SK-N-SH treated with all-trans-retinoic acid at 6 μM for 48 hours (cell line): ENCODE measurements around the gene SFXN1.

ENCODE experiments used
- BACH2 ChIP-seq: fragments of 250-450 bp; sonication (Bioruptor Pico); IDR thresholded peaks from 2 replicates; pipeline ENCODE4 v1.9.0; 2021; ENCODE audit warnings: mild to moderate bottlenecking, borderline replicate concordance
- OSR1 ChIP-seq: fragments of 250-450 bp; sonication (Bioruptor Pico); IDR thresholded peaks from 2 replicates; pipeline ENCODE4 v1.8.0; 2022; ENCODE audit warnings: moderate library complexity, mild to moderate bottlenecking, inconsistent platforms
- ZFP3 ChIP-seq: fragments of 250-450 bp; sonication (Bioruptor Pico); IDR thresholded peaks from 2 replicates; pipeline ENCODE4 v1.5.0; 2020; ENCODE audit warnings: mild to moderate bottlenecking, moderate library complexity
- ZFP30 ChIP-seq: fragments of 450-650 bp; formaldehyde crosslinking; IDR thresholded peaks from 2 replicates; pipeline ENCODE4 v1.5.0; 2022; ENCODE audit warnings: mild to moderate bottlenecking, moderate library complexity
- TF ChIP-seq, protein P1 (sequence below): fragments of 250-450 bp; sonication (Bioruptor Pico); IDR thresholded peaks from 2 replicates; pipeline ENCODE4 v1.8.0; 2020; ENCODE audit warnings: mild to moderate bottlenecking, moderate library complexity, borderline replicate concordance

DNA sequence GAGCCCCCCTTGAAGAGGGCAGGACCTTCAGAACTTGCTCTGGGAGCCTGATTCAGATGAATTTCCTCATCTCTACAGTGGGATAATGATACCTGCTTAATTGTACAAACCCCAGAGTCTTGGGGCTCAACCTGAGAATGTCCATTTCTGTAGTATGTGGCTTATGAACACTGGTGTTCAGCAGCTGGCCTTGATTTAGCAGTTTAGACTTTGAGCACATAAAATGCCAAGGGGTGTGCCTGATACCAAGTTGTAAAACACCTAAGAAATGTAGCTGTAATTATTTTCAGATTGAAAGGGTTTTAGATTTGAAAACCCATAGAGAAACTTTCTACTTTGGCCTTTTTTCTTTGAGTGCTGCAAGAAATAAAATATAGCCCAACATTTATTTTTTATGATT, 44.9 kb downstream of the SFXN1 start:
- no peak for TF ChIP-seq ZFP30 (CRISPR knock-in tag)
- TF ChIP-seq, protein P1, sequence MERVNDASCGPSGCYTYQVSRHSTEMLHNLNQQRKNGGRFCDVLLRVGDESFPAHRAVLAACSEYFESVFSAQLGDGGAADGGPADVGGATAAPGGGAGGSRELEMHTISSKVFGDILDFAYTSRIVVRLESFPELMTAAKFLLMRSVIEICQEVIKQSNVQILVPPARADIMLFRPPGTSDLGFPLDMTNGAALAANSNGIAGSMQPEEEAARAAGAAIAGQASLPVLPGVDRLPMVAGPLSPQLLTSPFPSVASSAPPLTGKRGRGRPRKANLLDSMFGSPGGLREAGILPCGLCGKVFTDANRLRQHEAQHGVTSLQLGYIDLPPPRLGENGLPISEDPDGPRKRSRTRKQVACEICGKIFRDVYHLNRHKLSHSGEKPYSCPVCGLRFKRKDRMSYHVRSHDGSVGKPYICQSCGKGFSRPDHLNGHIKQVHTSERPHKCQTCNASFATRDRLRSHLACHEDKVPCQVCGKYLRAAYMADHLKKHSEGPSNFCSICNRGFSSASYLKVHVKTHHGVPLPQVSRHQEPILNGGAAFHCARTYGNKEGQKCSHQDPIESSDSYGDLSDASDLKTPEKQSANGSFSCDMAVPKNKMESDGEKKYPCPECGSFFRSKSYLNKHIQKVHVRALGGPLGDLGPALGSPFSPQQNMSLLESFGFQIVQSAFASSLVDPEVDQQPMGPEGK (CRISPR knock-in tag), result no peak
- TF ChIP-seq BACH2 (CRISPR knock-in tag), result no peak
- no peak for TF ChIP-seq ZFP3 (CRISPR knock-in tag)
- no peak for TF ChIP-seq OSR1
